PC-3 (cell line): Measurements from ENCODE around the gene NTHL1. TPM values are rescaled to one million over a fixed set of nuclear protein-coding genes. Genes with fewer than 3 reads are reported as not detected.

Source experiments
- ATAC-seq: fragments of 200-7000 bp; cut with Tn5 transposase; 2 replicates; pipeline ENCODE4 v1.9.1; 2020; ENCODE audit warnings: mild to moderate bottlenecking, moderate library complexity
- BruUV-seq: library from RNA; stranded (reverse); fragments of 400-500 nt; replicated peaks from 2 replicates; lab custom pipeline; 2021; lab: Mats Ljungman, UMichigan
- CTCF ChIA-PET: fragments of 300-600 bp; sonication (Branson Sonifier 250); formaldehyde crosslinking; loops from one replicate; lab custom pipeline; 2022; ENCODE audit warnings: antibody characterized with exemption; lab: Charles Lee
- POLR2A ChIA-PET: fragments of 300-600 bp; sonication (Branson Sonifier 250); formaldehyde crosslinking; loops from one replicate; lab custom pipeline; 2022; ENCODE audit warnings: antibody characterized with exemption; ENCODE audit not compliant: unreplicated experiment; lab: Charles Lee
- DNase-seq: peaks from one replicate; pipeline ENCODE4 v3.0.0-alpha.2; 2015
- H2AFZ ChIP-seq: fragments of 300-600 bp; sonication (generic); 2 replicates; pipeline ENCODE4 v1.6.0; 2016; ENCODE audit warnings: antibody characterized with exemption, low read length
- H3F3A ChIP-seq: fragments of 300-600 bp; sonication (generic); one replicate; pipeline ENCODE4 v1.6.0; 2017; ENCODE audit warnings: antibody characterized with exemption, low read length, control low read depth, mild to moderate bottlenecking; ENCODE audit not compliant: unreplicated experiment
- H3K27ac ChIP-seq: fragments of 300-600 bp; sonication (generic); 2 replicates; pipeline ENCODE4 v1.5.1; 2016; ENCODE audit warnings: mild to moderate bottlenecking, low read length
- H3K27me3 ChIP-seq: fragments of 300-600 bp; sonication (generic); 2 replicates; pipeline ENCODE4 v1.6.1; 2016; ENCODE audit warnings: low read length, mixed read lengths
- H3K36me3 ChIP-seq: fragments of 300-600 bp; sonication (generic); 2 replicates; pipeline ENCODE4 v1.6.1; 2016; ENCODE audit warnings: low read depth, mixed run types, low read length, mixed read lengths
- H3K4me1 ChIP-seq: fragments of 300-600 bp; sonication (generic); 2 replicates; pipeline ENCODE4 v1.5.1; 2016; ENCODE audit warnings: low read length; ENCODE audit not compliant: insufficient read depth
- H3K4me2 ChIP-seq: fragments of 300-600 bp; sonication (generic); 2 replicates; pipeline ENCODE4 v1.6.0; 2016; ENCODE audit warnings: low read length
- H3K4me3 ChIP-seq: fragments of 300-600 bp; sonication (generic); 2 replicates; pipeline ENCODE4 v1.5.1; 2016; ENCODE audit warnings: mild to moderate bottlenecking, low read length, mixed read lengths
- H3K79me2 ChIP-seq: fragments of 300-600 bp; sonication (generic); 2 replicates; pipeline ENCODE4 v1.6.1; 2017; ENCODE audit warnings: low read length, mixed read lengths
- H3K9ac ChIP-seq: fragments of 300-600 bp; sonication (generic); 2 replicates; pipeline ENCODE4 v1.6.0; 2016; ENCODE audit warnings: mild to moderate bottlenecking, low read length
- H3K9me2 ChIP-seq: fragments of 300-600 bp; sonication (generic); replicated peaks from 2 replicates; pipeline ENCODE4 v1.6.1; 2016; ENCODE audit warnings: mixed run types, low read length, mixed read lengths
- H3K9me3 ChIP-seq: fragments of 300-600 bp; sonication (generic); 2 replicates; pipeline ENCODE4 v1.6.1; 2016; ENCODE audit warnings: low read length, mixed read lengths
- H4K20me1 ChIP-seq: fragments of 300-600 bp; sonication (generic); 2 replicates; pipeline ENCODE4 v1.6.1; 2016; ENCODE audit warnings: low read length, mixed read lengths
- EZH2 ChIP-seq: fragments of 300-600 bp; sonication (generic); IDR thresholded peaks from one replicate; pipeline ENCODE4 v1.6.1; 2017; ENCODE audit warnings: antibody characterized with exemption, mild to moderate bottlenecking, low read length; ENCODE audit not compliant: unreplicated experiment
- EZH2phosphoT487 ChIP-seq: fragments of 300-600 bp; sonication (generic); IDR thresholded peaks from 2 replicates; pipeline ENCODE4 v1.6.1; 2018; ENCODE audit warnings: mild to moderate bottlenecking, antibody characterized with exemption, low read length, borderline replicate concordance
- intact Hi-C: fragments of 100-400 bp; cut with micrococcal nuclease; formaldehyde crosslinking; loops from 2 replicates; pipeline ENCODE4 v1.9.0; 2023
- total RNA-seq: library from RNA; depleted of rRNA; stranded (reverse); fragments of >200 nt; gene quantifications from 2 replicates; pipeline ENCODE4 v1.2.3, GENCODE V29; 2014
- TF ChIP-seq, protein P1 (sequence below): fragments of 300-600 bp; sonication (generic); conservative IDR thresholded peaks from 2 replicates; pipeline ENCODE4 v1.5.1; 2017; ENCODE audit warnings: antibody characterized with exemption, low read depth, mild to moderate bottlenecking, low read length

Gene NTHL1
- total RNA-seq, 1 experiment from 2014 or later = 90.1 TPM

DNA sequence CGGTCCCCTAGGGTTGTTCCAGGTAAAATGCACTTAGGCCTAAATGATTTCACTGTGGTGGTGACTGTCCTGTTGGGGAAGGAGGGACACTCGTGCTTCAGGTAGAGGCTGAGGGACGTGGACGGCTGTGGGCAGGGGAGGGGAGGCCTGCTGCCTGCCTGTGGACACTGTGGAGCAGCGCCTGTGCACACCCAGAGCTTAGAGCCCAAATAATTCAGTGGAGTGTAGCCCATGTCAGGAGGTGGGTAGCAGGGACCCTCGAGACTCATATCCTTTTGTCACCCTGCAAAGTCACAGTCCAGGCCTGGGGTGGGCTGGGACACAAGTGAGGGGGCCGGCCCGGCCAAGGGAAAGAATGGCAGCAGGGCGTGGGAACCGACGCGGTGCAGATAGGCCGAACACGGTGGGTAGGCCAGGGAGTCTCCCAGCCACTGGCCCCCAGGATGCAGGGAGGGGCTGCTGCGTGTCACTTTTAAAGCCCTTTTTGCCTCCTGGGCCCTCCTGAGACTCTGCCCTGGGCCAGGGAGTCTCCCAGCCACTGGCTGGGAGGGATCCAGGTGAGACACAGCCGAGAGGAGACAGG lies 21.7 kb downstream of the NTHL1 start:
- peak overlapping the region; percentile 59; the same call in 1 of the 2 replicates for H3K4me3 ChIP-seq
- intact Hi-C loops = no loop called here
- CTCF ChIA-PET = no interaction called here
- peaks cover 29% of the 10 kb centered on the region for H3K79me2 ChIP-seq
- no peak for DNase-seq
- no peaks in the 10 kb centered on the region for H4K20me1 ChIP-seq
- peaks cover 21% of the 10 kb centered on the region for H3K4me1 ChIP-seq
- 0 out of 2 replicates have a peak overlapping the region, but pooled peaks have one; percentile 27 for H3K9ac ChIP-seq
- H3K9me2 ChIP-seq = no peaks in the 10 kb centered on the region
- POLR2A ChIA-PET = interaction anchor here (0.5 kb wide), 1 partner anchor 60 kb away, joined by 3 read pairs; no protein-coding TSS in a partner anchor
- no peaks in the 10 kb centered on the region for H3K9me3 ChIP-seq
- BruUV-seq = TSS peak; percentile 42
- no peak for TF ChIP-seq EZH2phosphoT487
- TF ChIP-seq, protein P1, sequence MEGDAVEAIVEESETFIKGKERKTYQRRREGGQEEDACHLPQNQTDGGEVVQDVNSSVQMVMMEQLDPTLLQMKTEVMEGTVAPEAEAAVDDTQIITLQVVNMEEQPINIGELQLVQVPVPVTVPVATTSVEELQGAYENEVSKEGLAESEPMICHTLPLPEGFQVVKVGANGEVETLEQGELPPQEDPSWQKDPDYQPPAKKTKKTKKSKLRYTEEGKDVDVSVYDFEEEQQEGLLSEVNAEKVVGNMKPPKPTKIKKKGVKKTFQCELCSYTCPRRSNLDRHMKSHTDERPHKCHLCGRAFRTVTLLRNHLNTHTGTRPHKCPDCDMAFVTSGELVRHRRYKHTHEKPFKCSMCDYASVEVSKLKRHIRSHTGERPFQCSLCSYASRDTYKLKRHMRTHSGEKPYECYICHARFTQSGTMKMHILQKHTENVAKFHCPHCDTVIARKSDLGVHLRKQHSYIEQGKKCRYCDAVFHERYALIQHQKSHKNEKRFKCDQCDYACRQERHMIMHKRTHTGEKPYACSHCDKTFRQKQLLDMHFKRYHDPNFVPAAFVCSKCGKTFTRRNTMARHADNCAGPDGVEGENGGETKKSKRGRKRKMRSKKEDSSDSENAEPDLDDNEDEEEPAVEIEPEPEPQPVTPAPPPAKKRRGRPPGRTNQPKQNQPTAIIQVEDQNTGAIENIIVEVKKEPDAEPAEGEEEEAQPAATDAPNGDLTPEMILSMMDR = no peak
- TF ChIP-seq EZH2 = no peak
- no peak for ATAC-seq
- H3K27ac ChIP-seq = no peak overlapping the region
- H3K36me3 ChIP-seq = no peaks in the 10 kb centered on the region
- no peaks in the 10 kb centered on the region for H3F3A ChIP-seq
- H2AFZ ChIP-seq = no peak overlapping the region
- H3K27me3 ChIP-seq = no peaks in the 10 kb centered on the region
- peak overlapping the region; percentile 71 for H3K4me2 ChIP-seq

DNA sequence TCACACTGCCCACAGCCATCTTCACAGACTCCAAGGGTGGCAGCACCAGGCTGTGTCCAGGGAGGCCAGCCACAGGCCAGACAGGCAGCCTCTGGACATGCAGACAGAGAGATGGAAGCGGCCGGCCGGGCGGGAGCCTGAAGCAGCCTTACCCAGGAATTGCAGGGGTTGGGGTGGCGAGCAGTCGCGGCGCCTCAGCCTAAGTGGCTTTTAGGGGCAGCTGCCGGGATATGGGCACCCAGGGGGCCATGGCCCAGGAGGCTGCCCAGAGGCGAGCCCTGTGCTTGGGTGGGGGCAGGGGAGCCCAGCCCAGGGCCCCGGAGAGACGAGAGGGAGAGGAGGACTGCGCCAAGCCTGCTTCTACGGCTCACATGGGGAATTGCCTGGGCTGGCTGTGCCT lies 22.4 kb downstream of the NTHL1 start:
- DNase-seq = no peak
- Histone ChIP-seq H3K9me2 (no peaks in the 10 kb centered on the region), H4K20me1 (no peaks in the 10 kb centered on the region), H2AFZ (no peak overlapping the region), H3K27me3 (no peaks in the 10 kb centered on the region; the same call in 1 of the 2 replicates), H3K36me3 (no peaks in the 10 kb centered on the region), H3K4me3 (no peak overlapping the region), H3K79me2 (peaks cover 26% of the 10 kb centered on the region), H3K9me3 (no peaks in the 10 kb centered on the region), H3K4me1 (peaks cover 21% of the 10 kb centered on the region), H3K9ac (no peak overlapping the region), H3K4me2 (no peak overlapping the region), H3K27ac (no peak overlapping the region), H3F3A (no peaks in the 10 kb centered on the region)
- ChIA-PET CTCF (no interaction called here), POLR2A (interaction anchor here (0.5 kb wide), 1 partner anchor 60 kb away, joined by 3 read pairs; no protein-coding TSS in a partner anchor)
- no peak for TF ChIP-seq EZH2
- TF ChIP-seq EZH2phosphoT487 = no peak
- TF ChIP-seq, protein P1 = no peak
- no peak for ATAC-seq
- intact Hi-C loops = no loop called here
- no TSS peak for BruUV-seq

DNA sequence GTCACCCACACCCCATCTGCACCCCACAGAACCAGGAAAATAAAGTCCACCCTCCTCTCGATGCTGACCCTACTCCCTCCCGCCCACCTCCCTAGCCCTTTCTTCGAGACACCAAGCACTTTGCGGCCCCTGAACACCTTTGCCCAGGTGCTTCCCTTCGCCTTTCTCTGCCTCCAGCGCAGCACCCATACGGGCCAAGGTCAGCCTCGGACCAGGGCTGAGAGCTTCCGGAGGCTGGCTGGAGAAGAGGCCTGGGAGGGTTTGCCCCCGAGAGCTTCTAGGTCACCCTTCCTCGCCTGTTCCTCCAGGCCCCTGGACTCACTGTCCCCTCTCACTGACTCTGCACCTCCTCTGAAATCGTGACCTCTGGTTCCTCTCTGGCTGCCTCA lies 23.6 kb downstream of the NTHL1 start:
- H3K4me1 ChIP-seq = peaks cover 21% of the 10 kb centered on the region
- no peak overlapping the region for H3K4me2 ChIP-seq
- no peak overlapping the region for H2AFZ ChIP-seq
- no peaks in the 10 kb centered on the region for H3K9me2 ChIP-seq
- no peak overlapping the region for H3K27ac ChIP-seq
- peaks cover 21% of the 10 kb centered on the region for H3K79me2 ChIP-seq
- TF ChIP-seq EZH2 = no peak
- TF ChIP-seq, protein P1 = no peak
- POLR2A ChIA-PET = interaction anchor here (0.6 kb wide), 1 partner anchor 12 kb away, joined by 4 read pairs; no protein-coding TSS in a partner anchor
- DNase-seq (no peak), ATAC-seq (no peak)
- no peaks in the 10 kb centered on the region for H4K20me1 ChIP-seq
- CTCF ChIA-PET = no interaction called here
- H3K27me3 ChIP-seq = no peaks in the 10 kb centered on the region; the same call in 1 of the 2 replicates
- intact Hi-C loops = no loop called here
- H3F3A ChIP-seq = no peaks in the 10 kb centered on the region
- H3K36me3 ChIP-seq = no peaks in the 10 kb centered on the region
- H3K4me3 ChIP-seq = no peak overlapping the region
- no peak overlapping the region for H3K9ac ChIP-seq
- BruUV-seq = no TSS peak
- H3K9me3 ChIP-seq = no peaks in the 10 kb centered on the region
